B cell (primary cell): ENCODE results near the gene TSEN54. TPM values are rescaled to one million over a fixed set of nuclear protein-coding genes. Genes with fewer than 3 reads are reported as not detected.

ENCODE experiments used
- ATAC-seq: fragments of 200-7000 bp; cut with Tn5 transposase; one replicate; pipeline ENCODE4 v1.10.0; 2021; ENCODE audit warnings: low read depth, mild to moderate bottlenecking, moderate number of reproducible peaks, moderate library complexity
- CTCF ChIA-PET: fragments of 350-600 bp; sonication (Branson Sonifier 250); formaldehyde crosslinking; loops from one replicate; lab custom pipeline; 2021; ENCODE audit warnings: antibody characterized with exemption, inconsistent platforms; lab: Charles Lee
- POLR2A ChIA-PET: fragments of 350-600 bp; sonication (Branson Sonifier 250); formaldehyde crosslinking; loops from one replicate; lab custom pipeline; 2021; ENCODE audit warnings: antibody characterized with exemption; lab: Charles Lee
- DNase-seq: peaks from one replicate; pipeline ENCODE4 v3.0.0; 2013
- H2AFZ ChIP-seq: 2 replicates; pipeline ENCODE4 v1.6.1; 2012; ENCODE audit warnings: mild to moderate bottlenecking, low read depth, low read length; ENCODE audit not compliant: insufficient read depth, poor library complexity, severe bottlenecking
- H3K27ac ChIP-seq, 2 donors: 1 replicate in 1 of 2; 2 replicates in 1 of 2; pipeline ENCODE4 v1.5.1; 2012 to 2013; ENCODE audit warnings: low read length in 2 of 2, mild to moderate bottlenecking in 2 of 2, moderate library complexity in 1 of 2
- H3K27me3 ChIP-seq, 4 experiments: fragments of 200-600 bp in 1 of 4; sonication (generic) in 1 of 4; replicated peaks in 1 of 4; 1 replicate in 2 of 4; 2 replicates in 2 of 4; pipeline versions ENCODE4 v1.6.1 to v1.7.0; 2013 to 2016; ENCODE audit warnings: low read length in 3 of 4, mild to moderate bottlenecking in 2 of 4, mixed read lengths in 1 of 4, moderate library complexity in 1 of 4; ENCODE audit not compliant: insufficient read depth in 4 of 4, control insufficient read depth in 3 of 4; ENCODE audit errors: control extremely low read depth in 1 of 4
- H3K36me3 ChIP-seq, 2 experiments: replicated peaks in 1 of 2; 1 replicate in 1 of 2; 2 replicates in 1 of 2; pipeline versions ENCODE4 v1.6.1 to v1.7.1; 2013; ENCODE audit warnings: low read length in 1 of 2; ENCODE audit not compliant: insufficient read depth in 2 of 2, control insufficient read depth in 1 of 2; ENCODE audit errors: control extremely low read depth in 1 of 2, extremely low read depth in 1 of 2
- H3K4me1 ChIP-seq, 2 donors: fragments of 200-600 bp in 1 of 2; sonication (generic) in 1 of 2; 1 replicate in 1 of 2; 2 replicates in 1 of 2; pipeline versions ENCODE4 v1.5.1 to v1.6.1; 2013 to 2017; ENCODE audit warnings: low read length in 2 of 2; ENCODE audit not compliant: control insufficient read depth in 2 of 2, insufficient read depth in 2 of 2
- H3K4me2 ChIP-seq: replicated peaks from 2 replicates; pipeline ENCODE3; 2012; ENCODE audit warnings: mild to moderate bottlenecking, low read depth, low read length; ENCODE audit not compliant: poor library complexity, severe bottlenecking
- H3K4me3 ChIP-seq, 5 experiments: fragments of 200-600 bp in 1 of 5; sonication (generic) in 1 of 5; 1 replicate in 3 of 5; 2 replicates in 2 of 5; pipeline versions ENCODE4 v1.5.1 to v1.7.0; 2011 to 2016; ENCODE audit warnings: low read length in 4 of 5, mild to moderate bottlenecking in 4 of 5, low read depth in 2 of 5, control low read depth in 1 of 5, moderate library complexity in 1 of 5; ENCODE audit not compliant: insufficient read depth in 1 of 5; ENCODE audit errors: control extremely low read depth in 1 of 5, extremely low read depth in 1 of 5
- H3K79me2 ChIP-seq: fragments of 200-600 bp; sonication (generic); one replicate; pipeline ENCODE4 v1.6.0; 2016; ENCODE audit warnings: low read length; ENCODE audit not compliant: control insufficient read depth, insufficient read depth
- H3K9ac ChIP-seq: fragments of 200-600 bp; sonication (generic); 2 replicates; pipeline ENCODE4 v1.6.1; 2017; ENCODE audit warnings: mild to moderate bottlenecking, low read length, moderate library complexity
- H3K9me3 ChIP-seq, 3 donors: one replicate each; pipeline versions ENCODE4 v1.6.1 to v1.7.1; 2013; ENCODE audit warnings: low read length in 2 of 3; ENCODE audit not compliant: control insufficient read depth in 2 of 3, insufficient read depth in 1 of 3; ENCODE audit errors: control extremely low read depth in 1 of 3
- H4K20me1 ChIP-seq: 2 replicates; pipeline ENCODE4 v1.6.0; 2012; ENCODE audit warnings: mild to moderate bottlenecking, low read length; ENCODE audit not compliant: insufficient read depth, control insufficient read depth, poor library complexity, severe bottlenecking
- H3K27ac Mint-ChIP-seq: one replicate; pipeline ENCODE4 v1.8.0; 2021; ENCODE audit warnings: mixed read lengths
- H3K27me3 Mint-ChIP-seq: one replicate; pipeline ENCODE4 v1.8.0; 2021; ENCODE audit warnings: mixed read lengths
- H3K4me1 Mint-ChIP-seq: one replicate; pipeline ENCODE4 v1.8.0; 2021; ENCODE audit warnings: mixed read lengths
- H3K4me3 Mint-ChIP-seq: one replicate; pipeline ENCODE4 v1.8.0; 2021; ENCODE audit warnings: mixed read lengths
- H3K9me3 Mint-ChIP-seq: one replicate; pipeline ENCODE4 v1.8.0; 2022; ENCODE audit warnings: mixed read lengths; ENCODE audit not compliant: insufficient read depth
- EZH2 ChIP-seq: IDR thresholded peaks from 2 replicates; pipeline ENCODE4 v1.6.1; 2012; ENCODE audit warnings: borderline replicate concordance, low read depth, mild to moderate bottlenecking, moderate library complexity, low read length; ENCODE audit not compliant: insufficient read depth, poor library complexity, severe bottlenecking
- WGBS: methylation state at CpG from one replicate; pipeline ENCODE4 v1.1.5; 2013; ENCODE audit warnings: missing lambda C conversion rate; ENCODE audit not compliant: insufficient coverage; 5-methylcytosine and 5-hydroxymethylcytosine counted together
- intact Hi-C: fragments of 100-400 bp; cut with micrococcal nuclease; formaldehyde crosslinking; loops from one replicate; pipeline ENCODE4 v1.10.0; 2022
- polyA plus RNA-seq: library from polyadenylated mRNA; depleted of rRNA; stranded (reverse); fragments of >200 nt; gene quantifications from 2 replicates; pipeline ENCODE4 v1.2.3, GENCODE V29; 2012
- total RNA-seq, 2 donors: library from RNA; stranded (reverse); fragments of 120-200 nt in 1 of 2; gene quantifications; 1 replicate in 1 of 2; 2 replicates in 1 of 2; pipeline versions ENCODE4 v1.2.3 to v1.2.4, GENCODE V29; 2013 to 2022
- TF ChIP-seq, protein P1 (sequence below): fragments of 200-600 bp; IDR thresholded peaks from one replicate; pipeline ENCODE4 v1.8.0; 2022; ENCODE audit warnings: antibody characterized with exemption, mild to moderate bottlenecking

The TSEN54 gene
- total and polyA plus RNA-seq, 2 donors (not counting 1 experiment from before 2014, with no cell fraction given) = 33.0 to 45.9 TPM

DNA sequence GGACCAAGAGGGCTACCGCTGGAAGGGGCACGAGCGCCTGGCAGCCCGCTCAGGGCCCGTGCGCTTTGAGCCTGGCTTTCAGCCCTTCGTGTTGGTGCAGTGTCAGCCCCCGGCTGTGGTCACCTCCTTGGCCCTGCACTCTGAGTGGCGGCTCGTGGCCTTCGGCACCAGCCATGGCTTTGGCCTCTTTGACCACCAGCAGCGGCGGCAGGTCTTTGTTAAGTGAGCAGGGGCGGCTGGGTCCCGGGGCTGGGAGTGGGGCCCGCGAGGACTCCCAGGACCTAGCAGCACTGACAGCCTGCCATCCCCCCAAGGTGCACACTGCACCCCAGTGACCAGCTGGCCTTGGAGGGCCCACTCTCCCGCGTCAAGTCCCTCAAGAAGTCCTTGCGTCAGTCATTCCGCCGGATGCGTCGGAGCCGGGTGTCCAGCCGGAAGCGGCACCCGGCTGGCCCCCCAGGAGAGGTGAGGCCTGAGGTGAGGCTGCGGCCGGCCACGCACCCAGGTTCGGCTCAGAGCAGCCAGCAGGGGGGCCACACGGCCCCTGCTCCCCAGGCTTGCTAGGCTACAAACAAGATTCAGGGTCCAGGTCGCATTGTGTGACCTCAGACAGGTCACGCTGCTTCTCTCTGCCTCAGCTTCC lies 53.8 kb downstream of the TSEN54 start:
- no peak for DNase-seq
- H3K27ac Mint-ChIP-seq = peak overlapping the region; percentile 96

More for the DNA sequence above, 53.8 kb downstream of the TSEN54 start:
- H3K4me1 ChIP-seq = peaks cover 25 to 33% of the 10 kb centered on the region in 2 donors
- no peaks in the 10 kb centered on the region for H3K79me2 ChIP-seq
- no peak overlapping the region for H3K4me3 Mint-ChIP-seq
- no peak for TF ChIP-seq EZH2
- TF ChIP-seq, protein P1, sequence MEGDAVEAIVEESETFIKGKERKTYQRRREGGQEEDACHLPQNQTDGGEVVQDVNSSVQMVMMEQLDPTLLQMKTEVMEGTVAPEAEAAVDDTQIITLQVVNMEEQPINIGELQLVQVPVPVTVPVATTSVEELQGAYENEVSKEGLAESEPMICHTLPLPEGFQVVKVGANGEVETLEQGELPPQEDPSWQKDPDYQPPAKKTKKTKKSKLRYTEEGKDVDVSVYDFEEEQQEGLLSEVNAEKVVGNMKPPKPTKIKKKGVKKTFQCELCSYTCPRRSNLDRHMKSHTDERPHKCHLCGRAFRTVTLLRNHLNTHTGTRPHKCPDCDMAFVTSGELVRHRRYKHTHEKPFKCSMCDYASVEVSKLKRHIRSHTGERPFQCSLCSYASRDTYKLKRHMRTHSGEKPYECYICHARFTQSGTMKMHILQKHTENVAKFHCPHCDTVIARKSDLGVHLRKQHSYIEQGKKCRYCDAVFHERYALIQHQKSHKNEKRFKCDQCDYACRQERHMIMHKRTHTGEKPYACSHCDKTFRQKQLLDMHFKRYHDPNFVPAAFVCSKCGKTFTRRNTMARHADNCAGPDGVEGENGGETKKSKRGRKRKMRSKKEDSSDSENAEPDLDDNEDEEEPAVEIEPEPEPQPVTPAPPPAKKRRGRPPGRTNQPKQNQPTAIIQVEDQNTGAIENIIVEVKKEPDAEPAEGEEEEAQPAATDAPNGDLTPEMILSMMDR = no peak
- H2AFZ ChIP-seq = peak overlapping the region; percentile 68
- peak overlapping the region; percentile 60 for H3K4me2 ChIP-seq
- 98% methylated on average over 35 of the region's 35 CpGs for whole genome bisulfite sequencing
- peak overlapping the region; percentile 80 to 93 for H3K27ac ChIP-seq
- intact Hi-C loops = no loop called here
- H4K20me1 ChIP-seq = no peaks in the 10 kb centered on the region
- peaks cover 29% of the 10 kb centered on the region for H3K4me1 Mint-ChIP-seq
- no peak for ATAC-seq
- no peaks in the 10 kb centered on the region for H3K9me3 Mint-ChIP-seq
- H3K27me3 ChIP-seq = no peaks in the 10 kb centered on the region
- H3K36me3 ChIP-seq = peaks cover 0 to 3% of the 10 kb centered on the region in 2 experiments
- no peak overlapping the region for H3K9ac ChIP-seq
- H3K9me3 ChIP-seq = no peaks in the 10 kb centered on the region
- H3K4me3 ChIP-seq = no peak overlapping the region
- ChIA-PET CTCF (interaction anchor here (1.2 kb wide), 1 partner anchor 18 kb away, joined by 3 read pairs; no protein-coding TSS in a partner anchor), POLR2A (interaction anchor here (0.7 kb wide), 1 partner anchor 184 kb away, joined by 12 read pairs; no protein-coding TSS in a partner anchor)
- no peaks in the 10 kb centered on the region for H3K27me3 Mint-ChIP-seq
